Stimulated activated naive CD4-positive, alpha-beta T cell (primary cell): ENCODE data around the gene C17orf114.

ENCODE experiments used
- DNase-seq, 6 experiments: peaks; one replicate each; lab custom pipeline; 2025; lab: John Stamatoyannopoulos, UW

C17orf114 gene

GRCh38 chr17:4823373-4824089 lies 21.4 kb upstream of the C17orf114 start:
- no peak for DNase-seq

- no peak for DNase-seq
Observed at GRCh38 chr17:4822835-4823234, 20.7 kb upstream of the C17orf114 start.

GRCh38 chr17:4818276-4818675 lies 16.1 kb upstream of the C17orf114 start:
- DNase-seq = no peak

GRCh38 chr17:4816826-4817225 lies 14.7 kb upstream of the C17orf114 start:
- no peak for DNase-seq

- no peak for DNase-seq
Observed at GRCh38 chr17:4815043-4815675, 13.0 kb upstream of the C17orf114 start.

GRCh38 chr17:4812690-4813089 lies 10.6 kb upstream of the C17orf114 start:
- DNase-seq = no peak

GRCh38 chr17:4811471-4811870 lies 9.3 kb upstream of the C17orf114 start:
- no peak for DNase-seq

- DNase-seq = no peak
Observed at GRCh38 chr17:4810696-4811290, 8.7 kb upstream of the C17orf114 start.

GRCh38 chr17:4808378-4808767 lies 6.2 kb upstream of the C17orf114 start:
- DNase-seq = no peak

- no peak for DNase-seq
Observed at GRCh38 chr17:4807605-4808377, 5.7 kb upstream of the C17orf114 start.

GRCh38 chr17:4806777-4807604 lies 4.9 kb upstream of the C17orf114 start, which contains the start of gene PLD2:
TSS of gene PLD2 (plus strand) at chr17:4807152. CDS start at chr17:4807773, 621 bp downstream.
- DNase-seq = peak; percentile 61 to 82 (median 75)

GRCh38 chr17:4806456-4806776 lies 4.3 kb upstream of the C17orf114 start:
- no peak for DNase-seq

- DNase-seq = no peak
Observed at GRCh38 chr17:4800462-4801196, 1.5 kb downstream of the C17orf114 start.

- DNase-seq = no peak
Observed at GRCh38 chr17:4796552-4796920, 5.6 kb downstream of the C17orf114 start.

GRCh38 chr17:4795168-4795567 lies 7.0 kb downstream of the C17orf114 start:
- DNase-seq = no peak

GRCh38 chr17:4790705-4791088 lies 11.4 kb downstream of the C17orf114 start:
- no peak for DNase-seq

GRCh38 chr17:4789951-4790704 lies 12.0 kb downstream of the C17orf114 start:
- DNase-seq = peak; percentile 48 to 76 (median 68)

- no peak for DNase-seq
Observed at GRCh38 chr17:4789701-4789950, 12.5 kb downstream of the C17orf114 start.

- no peak for DNase-seq
Observed at GRCh38 chr17:4788807-4789700, 13.1 kb downstream of the C17orf114 start, which contains the start of gene GLTPD2. TSS of gene GLTPD2 (plus strand) at chr17:4788964. CDS start at chr17:4789012, 48 bp downstream.
